Kasumi-1 (cell line): ENCODE data around the gene SDK2.

Experiments used
- DNase-seq, 2 experiments: peaks; one replicate each; lab custom pipeline; 2025; lab: John Stamatoyannopoulos, UW

Gene SDK2

DNA sequence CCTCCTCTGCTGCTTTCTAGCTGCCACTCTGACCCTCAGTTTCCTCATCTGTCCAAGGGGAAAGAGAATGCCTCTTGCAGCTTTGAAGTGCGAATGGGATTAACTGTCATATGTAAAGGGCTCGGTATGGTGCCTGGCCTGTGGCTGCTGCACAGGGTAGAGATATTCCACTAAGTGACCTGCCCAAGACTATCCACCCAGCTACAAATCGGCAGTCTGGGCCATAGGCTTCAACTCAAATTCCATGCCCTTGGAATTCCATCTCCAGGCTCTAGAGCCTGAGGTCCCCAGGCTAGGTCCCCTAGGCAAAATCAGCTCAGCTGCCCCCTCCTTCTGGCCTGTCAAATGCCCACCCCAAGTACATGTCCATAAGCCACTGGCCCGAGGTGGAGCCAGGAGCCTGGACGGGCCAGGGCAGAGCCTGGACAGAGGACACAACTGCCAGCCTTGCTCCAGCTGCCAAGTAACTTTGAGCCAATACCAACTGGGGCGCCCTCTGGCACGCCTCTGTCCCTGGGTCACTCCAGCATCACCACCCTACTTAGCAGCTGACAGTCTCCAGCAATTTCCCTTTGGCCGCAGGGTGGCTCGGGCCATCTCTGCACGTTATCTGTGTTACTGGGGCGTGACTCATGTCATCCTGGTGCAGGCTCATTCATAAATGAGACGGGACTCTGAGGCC is 57.2 kb downstream of the SDK2 start:
- no peak for DNase-seq

GRCh38 chr17:73586275-73586832 is 57.9 kb downstream of the SDK2 start:
- DNase-seq = no peak

DNA sequence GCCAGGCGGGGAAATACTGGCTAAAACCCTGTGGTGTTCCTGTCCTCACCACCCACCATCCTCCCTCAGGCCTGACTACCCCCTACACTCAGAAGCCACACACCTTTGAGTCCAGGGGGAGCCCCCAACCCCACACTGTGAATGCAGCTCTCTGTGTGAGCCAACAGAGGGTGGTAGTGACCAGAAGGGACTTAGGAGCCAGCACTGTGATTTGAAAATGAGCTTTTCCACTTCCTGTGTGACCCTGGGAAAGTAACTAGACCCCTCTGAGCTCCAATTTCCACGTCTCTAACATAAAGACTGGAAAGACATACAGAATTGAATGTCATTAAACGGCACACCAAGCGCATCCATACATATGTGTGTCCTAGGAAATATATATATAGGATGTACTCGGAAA is 58.7 kb downstream of the SDK2 start:
- DNase-seq = no peak

DNA sequence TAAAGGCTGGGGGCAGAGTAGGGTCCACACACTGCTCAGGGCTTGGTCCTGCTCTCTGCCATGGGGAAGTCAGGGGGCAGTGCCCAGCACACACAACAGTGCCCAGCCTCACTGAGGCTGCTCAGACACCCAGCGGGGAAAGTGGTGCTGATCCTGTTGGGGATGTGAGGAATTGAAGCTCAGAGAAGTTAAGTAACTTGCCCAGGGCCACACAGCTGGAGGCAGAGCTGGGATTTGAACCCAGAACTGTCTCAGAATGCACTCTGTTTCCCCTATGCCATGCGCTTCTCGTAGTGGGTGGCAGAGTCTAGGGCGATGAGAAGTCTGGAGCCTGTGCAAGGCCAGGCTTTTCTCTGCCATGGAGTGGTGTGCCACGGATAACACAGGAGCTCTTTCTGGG is 59.3 kb downstream of the SDK2 start:
- no peak for DNase-seq

DNA sequence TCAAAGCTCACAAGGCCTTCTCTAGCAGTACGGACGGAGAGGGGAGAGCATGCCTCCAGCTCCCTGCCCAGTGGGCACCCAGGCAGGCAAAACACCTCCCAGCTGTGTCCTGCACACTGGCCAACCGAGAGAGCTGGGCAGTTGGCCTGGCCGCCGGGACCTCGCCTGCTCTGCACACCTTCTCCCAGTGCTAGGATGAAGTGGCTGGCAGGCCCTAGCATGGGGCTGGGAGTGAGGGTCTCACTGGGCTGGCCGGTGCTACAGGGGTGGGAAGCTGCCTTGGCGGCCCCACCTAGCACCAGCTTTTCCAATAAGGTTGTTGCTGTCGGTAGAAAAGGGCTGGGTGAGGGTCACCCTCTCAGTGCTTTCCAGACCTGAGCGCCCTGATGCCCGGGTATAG is 60.2 kb downstream of the SDK2 start:
- DNase-seq = no peak

GRCh38 chr17:73582821-73583220 is 61.4 kb downstream of the SDK2 start:
- no peak for DNase-seq

DNA sequence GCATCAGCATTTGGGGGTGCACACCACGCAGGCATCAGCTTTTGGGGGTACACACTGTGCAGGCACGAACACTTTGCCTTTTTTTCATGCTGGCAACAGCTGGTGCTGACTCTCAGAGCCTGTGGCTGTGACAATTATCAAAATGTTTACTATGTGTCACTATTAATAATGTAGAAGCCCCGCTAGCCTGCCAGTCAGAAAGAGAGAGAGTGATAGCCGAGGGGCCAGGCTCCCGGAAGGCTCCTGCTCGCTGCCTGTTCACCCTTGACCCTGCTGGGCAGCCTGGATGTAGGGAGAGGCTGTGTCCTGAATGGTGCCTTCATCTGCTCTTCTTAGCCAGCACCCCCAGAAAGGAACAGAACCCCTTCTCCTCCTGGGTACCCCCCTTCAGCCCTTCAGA is 61.9 kb downstream of the SDK2 start:
- DNase-seq = no peak

DNA sequence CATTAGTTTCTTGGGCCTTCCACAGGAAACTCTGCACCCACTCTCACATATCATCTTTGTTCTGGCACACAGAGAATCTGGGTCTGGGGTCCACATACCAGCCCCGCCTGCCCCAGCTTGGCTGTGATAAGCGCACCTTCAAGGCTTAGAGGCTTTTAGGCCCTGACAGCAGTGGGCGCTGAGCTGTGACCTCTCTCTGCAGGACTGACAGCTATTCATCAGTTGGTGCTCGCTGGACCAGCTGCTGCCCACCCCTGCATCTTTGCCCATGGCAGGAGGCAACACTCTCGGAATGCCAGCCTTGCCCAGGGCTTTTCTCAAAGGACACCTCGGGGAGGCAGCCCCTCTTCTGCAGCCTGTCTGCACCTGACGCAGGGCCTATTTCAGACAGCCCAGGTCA is 62.9 kb downstream of the SDK2 start:
- no peak for DNase-seq

GRCh38 chr17:73580073-73580710 is 64.1 kb downstream of the SDK2 start:
- DNase-seq = no peak

- no peak for DNase-seq
These were observed 67.6 kb downstream of the SDK2 start for GRCh38 chr17:73576556-73577098.

- no peak for DNase-seq
These were observed 68.6 kb downstream of the SDK2 start for GRCh38 chr17:73575470-73576221.

GRCh38 chr17:73571511-73572130 is 72.6 kb downstream of the SDK2 start:
- DNase-seq = no peak

- no peak for DNase-seq
These were observed 74.4 kb downstream of the SDK2 start for GRCh38 chr17:73569762-73570319.

- no peak for DNase-seq
These were observed 75.3 kb downstream of the SDK2 start for GRCh38 chr17:73568934-73569333.

DNA sequence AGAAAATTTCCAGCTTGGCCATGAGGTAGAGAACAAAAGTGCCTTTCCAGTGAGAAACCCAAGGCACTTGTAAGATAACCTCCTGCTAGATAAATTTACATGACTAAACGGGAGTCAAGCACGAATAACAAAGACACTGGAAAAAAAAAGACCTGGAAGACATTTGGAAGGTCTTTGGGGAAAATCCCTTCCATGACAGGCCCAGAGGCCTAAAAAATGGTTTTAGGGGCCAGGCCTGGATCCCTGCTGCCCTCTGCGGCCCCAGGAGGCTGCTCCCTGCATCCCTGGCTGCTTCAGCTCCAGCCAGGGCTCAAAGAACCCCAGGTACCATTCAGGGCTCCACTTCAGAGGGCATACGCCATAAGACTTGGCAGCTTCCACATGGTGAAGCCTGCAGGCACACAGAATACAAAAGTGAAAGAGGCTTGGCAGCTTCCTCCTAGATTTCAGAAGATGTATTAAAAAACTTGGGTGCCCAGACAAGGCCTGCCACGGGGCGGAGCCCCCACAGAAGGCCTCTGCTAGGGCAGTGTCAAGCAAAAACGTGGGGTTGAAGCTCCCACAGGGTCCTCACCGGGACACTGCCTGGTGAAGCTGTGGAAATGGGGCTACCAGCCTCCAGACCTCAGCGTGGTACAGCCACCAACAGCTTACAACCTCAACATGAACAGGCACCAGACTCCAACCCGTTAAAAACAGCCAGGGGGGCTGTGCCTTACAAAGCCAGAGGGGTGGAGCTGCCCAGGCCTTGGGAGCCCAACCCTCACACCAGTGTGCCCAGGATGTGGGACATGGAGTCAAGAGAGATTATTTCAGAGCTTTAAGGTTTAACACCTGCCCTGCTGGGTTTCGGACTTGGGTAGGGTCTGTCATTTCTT is 77.1 kb downstream of the SDK2 start:
- DNase-seq = no peak

DNA sequence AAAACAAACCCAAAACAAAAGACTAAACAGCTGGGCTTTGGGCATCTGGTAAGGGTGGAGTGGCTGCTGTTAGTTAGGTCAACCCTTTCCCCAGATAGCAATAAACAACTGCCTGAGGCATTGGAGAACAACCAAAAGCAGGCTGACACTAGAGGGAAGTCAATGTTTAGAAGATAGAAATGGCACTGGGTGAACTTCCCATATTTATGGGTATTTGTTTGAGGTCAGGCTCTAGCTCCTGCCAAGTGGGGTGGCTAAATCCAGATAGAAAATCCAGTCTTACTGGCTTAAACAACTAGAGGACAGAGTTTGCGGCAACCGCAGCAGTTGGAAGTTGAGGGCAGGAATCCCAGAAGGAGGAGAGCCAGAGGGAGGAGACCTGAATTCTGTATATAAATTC is 79.4 kb downstream of the SDK2 start:
- no peak for DNase-seq

GRCh38 chr17:73562896-73563295 is 81.3 kb downstream of the SDK2 start:
- DNase-seq = no peak

GRCh38 chr17:73561111-73561510 is 83.1 kb downstream of the SDK2 start:
- no peak for DNase-seq

DNA sequence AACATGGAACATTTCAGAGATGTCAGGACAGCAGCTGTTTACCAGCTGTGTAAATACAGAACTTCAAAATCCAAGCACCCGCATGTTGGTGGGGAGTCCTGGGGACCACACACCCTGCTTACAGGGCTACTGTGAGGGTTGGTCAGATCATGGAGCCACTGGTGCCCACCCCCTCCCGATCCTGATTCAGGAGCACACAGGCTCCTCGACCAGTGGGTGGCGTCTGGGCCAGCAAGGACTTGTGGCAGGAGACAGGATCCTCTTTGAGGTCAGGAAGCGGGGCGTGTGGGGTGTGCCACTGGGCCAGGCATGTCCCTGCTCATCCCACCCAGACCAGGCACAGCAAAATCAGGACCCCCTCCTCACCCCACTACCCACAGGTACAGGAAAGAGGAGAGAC is 83.6 kb downstream of the SDK2 start:
- DNase-seq = no peak

GRCh38 chr17:73559532-73559931 is 84.7 kb downstream of the SDK2 start:
- DNase-seq = no peak
